VCaP (cell line): Measurements from ENCODE around the gene IL6R.
"Not testable (repeated sequence)": the region's sequence is repeated elsewhere in the genome, so short reads cannot be mapped to it uniquely, and the experiment has no call there.

Experiments used
- H3K27ac ChIP-seq: fragments of 450-650 bp; 2 replicates; pipeline ENCODE4 v1.5.1; 2017
- TF ChIP-seq, protein P1 (sequence below): fragments of 450-650 bp; conservative IDR thresholded peaks from 2 replicates; pipeline ENCODE4 v1.5.1; 2017; ENCODE audit warnings: mild to moderate bottlenecking, moderate library complexity

The IL6R gene

GRCh38 chr1:154404984-154405746, at the start of gene IL6R:
TSS of gene IL6R (plus strand) at chr1:154405343. CDS start at chr1:154405630, 287 bp downstream.
- H3K27ac ChIP-seq: peak within 1 kb of the TSS; percentile 88
- TF ChIP-seq, protein P1, sequence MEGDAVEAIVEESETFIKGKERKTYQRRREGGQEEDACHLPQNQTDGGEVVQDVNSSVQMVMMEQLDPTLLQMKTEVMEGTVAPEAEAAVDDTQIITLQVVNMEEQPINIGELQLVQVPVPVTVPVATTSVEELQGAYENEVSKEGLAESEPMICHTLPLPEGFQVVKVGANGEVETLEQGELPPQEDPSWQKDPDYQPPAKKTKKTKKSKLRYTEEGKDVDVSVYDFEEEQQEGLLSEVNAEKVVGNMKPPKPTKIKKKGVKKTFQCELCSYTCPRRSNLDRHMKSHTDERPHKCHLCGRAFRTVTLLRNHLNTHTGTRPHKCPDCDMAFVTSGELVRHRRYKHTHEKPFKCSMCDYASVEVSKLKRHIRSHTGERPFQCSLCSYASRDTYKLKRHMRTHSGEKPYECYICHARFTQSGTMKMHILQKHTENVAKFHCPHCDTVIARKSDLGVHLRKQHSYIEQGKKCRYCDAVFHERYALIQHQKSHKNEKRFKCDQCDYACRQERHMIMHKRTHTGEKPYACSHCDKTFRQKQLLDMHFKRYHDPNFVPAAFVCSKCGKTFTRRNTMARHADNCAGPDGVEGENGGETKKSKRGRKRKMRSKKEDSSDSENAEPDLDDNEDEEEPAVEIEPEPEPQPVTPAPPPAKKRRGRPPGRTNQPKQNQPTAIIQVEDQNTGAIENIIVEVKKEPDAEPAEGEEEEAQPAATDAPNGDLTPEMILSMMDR: peak; percentile 72

DNA sequence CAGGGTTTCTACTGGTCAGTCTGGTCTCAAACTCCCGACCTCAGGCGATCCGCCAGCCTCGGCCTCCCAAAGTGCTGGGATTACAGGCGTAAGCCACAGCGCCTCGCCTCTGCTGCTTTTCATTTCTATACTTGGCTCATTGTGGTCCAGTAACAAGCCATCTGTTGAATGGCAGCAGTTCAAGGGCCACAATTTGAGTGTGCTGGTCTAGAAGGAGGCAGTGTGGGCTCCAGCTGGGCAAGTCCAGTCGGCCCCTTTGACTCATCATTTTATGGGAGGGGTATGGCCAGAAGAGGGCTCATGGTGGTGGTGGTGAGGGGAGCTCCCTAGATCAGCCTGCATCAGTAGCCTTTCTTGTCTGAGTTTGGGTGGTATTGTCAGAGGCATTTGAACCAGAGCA, 46.6 kb upstream of the IL6R start:
- H3K27ac ChIP-seq: no peak overlapping the region

DNA sequence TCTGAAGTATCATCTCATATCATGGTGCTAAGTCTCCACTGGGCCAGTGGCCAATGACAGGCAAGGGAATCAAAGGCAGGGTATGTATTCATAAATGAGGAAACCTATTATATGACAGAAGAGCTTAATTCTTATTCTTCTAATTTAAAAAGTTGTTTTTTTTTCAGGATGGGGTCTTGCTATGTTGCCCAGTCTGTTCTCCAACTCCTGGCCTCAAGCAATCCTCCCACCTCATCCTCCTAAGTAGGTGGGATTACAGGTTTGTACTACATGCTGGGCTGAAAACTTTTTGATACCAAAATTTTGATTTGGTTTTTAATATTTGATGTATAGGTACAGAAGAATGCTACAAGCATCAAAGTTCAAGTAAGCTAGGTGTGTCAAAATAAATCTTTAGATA, 44.9 kb upstream of the IL6R start:
- no peak overlapping the region for H3K27ac ChIP-seq
- TF ChIP-seq, protein P1: no peak

More for the DNA sequence above, 46.6 kb upstream of the IL6R start:
- TF ChIP-seq, protein P1: no peak

- H3K27ac ChIP-seq: not testable (repeated sequence)
Observed at GRCh38 chr1:154360881-154361280, 44.3 kb upstream of the IL6R start.

DNA sequence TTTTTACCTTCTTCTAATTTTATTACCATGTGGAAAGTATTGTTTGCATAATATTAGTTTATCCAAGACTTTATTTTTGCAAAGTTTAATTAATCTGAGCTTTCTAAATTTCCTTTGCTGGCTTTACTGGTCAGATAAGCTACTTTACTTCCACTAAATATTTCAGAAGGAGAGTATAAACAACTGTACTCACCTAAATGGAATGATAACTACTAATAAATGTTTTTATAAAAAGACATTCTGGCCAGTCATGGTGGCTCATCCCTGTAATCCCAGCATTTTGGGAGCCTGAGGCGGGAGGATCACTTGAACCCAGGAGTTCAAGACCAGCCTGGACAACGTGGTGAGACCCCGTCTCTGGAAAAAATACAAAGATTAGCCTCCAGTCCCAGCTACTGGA, 43.8 kb upstream of the IL6R start:
- H3K27ac ChIP-seq: no peak overlapping the region
- TF ChIP-seq, protein P1: no peak

DNA sequence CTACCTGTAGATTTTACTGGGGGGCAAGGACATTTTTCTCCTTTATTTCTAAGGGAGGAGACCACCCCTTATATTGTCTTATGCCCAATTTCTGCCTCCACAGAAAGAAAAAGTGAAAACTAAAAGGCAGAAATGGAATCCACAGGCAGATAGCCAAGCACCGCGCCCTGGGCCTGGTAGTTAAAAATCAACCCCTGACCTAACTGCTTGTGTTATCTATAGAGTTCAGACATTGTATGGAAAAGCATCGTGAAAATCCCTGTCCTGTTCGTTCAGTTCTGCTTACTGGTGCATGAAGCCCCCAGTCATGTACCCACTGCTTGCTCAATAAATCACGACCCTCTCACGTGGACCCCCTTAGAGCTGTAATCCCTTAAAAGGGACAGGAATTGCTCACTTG, 33.7 kb upstream of the IL6R start:
- TF ChIP-seq, protein P1: no peak
- H3K27ac ChIP-seq: no peak overlapping the region

GRCh38 chr1:154373777-154374357, 31.3 kb upstream of the IL6R start:
- H3K27ac ChIP-seq: not testable (repeated sequence)

GRCh38 chr1:154379301-154379700, 25.8 kb upstream of the IL6R start:
- TF ChIP-seq, protein P1: no peak
- H3K27ac ChIP-seq: no peak overlapping the region
